AG04450 (cell line): ENCODE results near the gene DCD. TPM values are rescaled to one million over a fixed set of nuclear protein-coding genes. Genes with fewer than 3 reads are reported as not detected.

ENCODE experiments used
- CTCF ChIA-PET: fragments of 300-600, 350-600 bp; formaldehyde crosslinking; extraction: SDS; loops from one replicate; lab custom pipeline; 2022; ENCODE audit warnings: antibody characterized with exemption, inconsistent platforms; lab: Charles Lee
- POLR2A ChIA-PET: fragments of 350-600 bp; formaldehyde crosslinking; extraction: SDS; loops from one replicate; lab custom pipeline; 2021; ENCODE audit warnings: antibody characterized with exemption, inconsistent platforms; lab: Yijun Ruan, JAX
- DNase-seq: peaks from one replicate; pipeline ENCODE4 v3.0.0-alpha.2; 2011; ENCODE audit warnings: low read depth, low spot score
- H3K27ac ChIP-seq: one replicate; pipeline ENCODE4 v1.5.1; 2012; ENCODE audit warnings: low read depth, low read length, control low read depth
- H3K27me3 ChIP-seq: one replicate; pipeline ENCODE4 v1.6.0; 2012; ENCODE audit warnings: low read length; ENCODE audit not compliant: control insufficient read depth, insufficient read depth
- H3K4me3 ChIP-seq: 2 replicates; pipeline ENCODE4 v1.5.1; 2011; ENCODE audit warnings: mild to moderate bottlenecking, low read depth, low read length, control low read depth
- H3K9me3 ChIP-seq: 2 replicates; pipeline ENCODE4 v1.5.1; 2012; ENCODE audit warnings: low read length; ENCODE audit not compliant: control insufficient read depth, insufficient read depth
- CTCF ChIP-seq: IDR thresholded peaks from 2 replicates; pipeline ENCODE4 v1.5.1; 2011; ENCODE audit warnings: low read depth, low read length, control low read depth, inconsistent platforms
- polyA plus RNA-seq: library from polyadenylated mRNA; depleted of rRNA; stranded (reverse); fragments of >200 nt; gene quantifications from 2 replicates; pipeline ENCODE4 v1.2.3, GENCODE V29; 2011

DCD gene
- polyA plus RNA-seq, 1 experiment = not detected

GRCh38 chr12:54658306-54659264 is 10.4 kb upstream of the DCD start:
- Histone ChIP-seq H3K27me3 (no peaks in the 10 kb centered on the region), H3K4me3 (no peak overlapping the region), H3K27ac (no peak overlapping the region), H3K9me3 (no peaks in the 10 kb centered on the region)
- TF ChIP-seq CTCF = peak; percentile 46
- CTCF ChIA-PET = interaction anchor here (0.8 kb wide), 1 partner anchor 14 kb away, joined by 3 read pairs; no protein-coding TSS in a partner anchor
- DNase-seq = no peak
- POLR2A ChIA-PET = no interaction called here

DNA sequence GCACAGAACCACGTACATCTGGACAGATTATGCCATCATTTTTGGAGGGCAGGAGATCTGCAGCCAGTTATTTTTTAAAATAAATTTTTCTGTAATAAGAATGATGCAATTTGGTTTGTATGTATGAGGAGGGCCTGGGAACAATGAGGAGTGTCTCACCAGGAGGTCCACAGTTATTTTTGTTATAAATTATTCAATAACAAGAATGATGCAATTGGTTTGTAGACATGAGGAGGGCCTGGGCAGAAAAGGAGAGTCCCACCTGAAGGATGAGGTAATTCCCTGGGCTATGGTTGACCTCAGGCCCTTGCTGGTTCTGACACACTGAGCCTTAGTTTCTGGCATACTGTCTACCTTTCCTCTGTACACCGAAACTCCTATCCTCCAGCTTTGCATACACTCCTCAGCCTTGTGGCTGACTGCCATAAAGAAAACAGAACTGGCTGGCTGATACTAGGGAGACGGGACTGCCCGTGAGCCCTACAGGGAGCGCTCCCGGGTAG is 9.0 kb upstream of the DCD start:
- H3K9me3 ChIP-seq = no peaks in the 10 kb centered on the region
- no peak overlapping the region for H3K4me3 ChIP-seq
- no peak for TF ChIP-seq CTCF
- ChIA-PET POLR2A (no interaction called here), CTCF (no interaction called here)
- no peaks in the 10 kb centered on the region for H3K27me3 ChIP-seq
- DNase-seq = no peak
- H3K27ac ChIP-seq = no peak overlapping the region

GRCh38 chr12:54654926-54655325 is 6.8 kb upstream of the DCD start:
- Histone ChIP-seq H3K4me3 (no peak overlapping the region), H3K27ac (no peak overlapping the region), H3K9me3 (no peaks in the 10 kb centered on the region), H3K27me3 (no peaks in the 10 kb centered on the region)
- ChIA-PET POLR2A (no interaction called here), CTCF (interaction anchor here (1.0 kb wide), 1 partner anchor 59 kb away, joined by 3 read pairs; no protein-coding TSS in a partner anchor)
- no peak for TF ChIP-seq CTCF
- no peak for DNase-seq

DNA sequence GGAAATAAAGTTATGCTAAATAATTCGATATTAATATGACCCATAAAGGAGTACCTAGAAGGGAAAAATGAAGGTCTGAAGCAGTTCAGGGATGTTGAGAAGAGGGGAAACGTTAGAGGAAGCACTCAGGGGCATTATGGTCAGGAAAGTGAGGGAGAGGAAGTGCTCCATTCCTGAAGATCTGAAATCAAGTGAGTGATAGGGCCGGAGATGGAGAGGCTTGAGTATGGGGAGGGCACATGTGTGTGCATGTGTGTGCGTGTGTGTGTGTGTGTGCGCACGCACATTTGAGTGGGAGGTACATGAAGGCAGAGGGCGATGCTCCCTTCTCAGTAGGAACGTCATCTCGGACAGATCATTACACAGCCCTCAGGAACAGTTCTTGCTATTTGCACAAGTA is 4.9 kb upstream of the DCD start:
- H3K4me3 ChIP-seq = no peak overlapping the region
- CTCF ChIA-PET = no interaction called here

More for the DNA sequence above, 4.9 kb upstream of the DCD start:
- Histone ChIP-seq H3K27ac (no peak overlapping the region), H3K9me3 (no peaks in the 10 kb centered on the region), H3K27me3 (no peaks in the 10 kb centered on the region)
- POLR2A ChIA-PET = no interaction called here
- TF ChIP-seq CTCF = no peak
- no peak for DNase-seq
